Measurements from ENCODE around the gene SYCE3.
A peak's percentile ranks its signal among the peaks of the same experiment; 100 is the strongest.

The SYCE3 gene

GRCh38 chr22:50516891-50517290, 45.8 kb downstream of the SYCE3 start:
- DNase-seq, result no peak

GRCh38 chr22:50516068-50516467, 46.7 kb downstream of the SYCE3 start:
- no peak for DNase-seq

- DNase-seq, result no peak
These were observed 49.5 kb downstream of the SYCE3 start for GRCh38 chr22:50513175-50513574.

DNA sequence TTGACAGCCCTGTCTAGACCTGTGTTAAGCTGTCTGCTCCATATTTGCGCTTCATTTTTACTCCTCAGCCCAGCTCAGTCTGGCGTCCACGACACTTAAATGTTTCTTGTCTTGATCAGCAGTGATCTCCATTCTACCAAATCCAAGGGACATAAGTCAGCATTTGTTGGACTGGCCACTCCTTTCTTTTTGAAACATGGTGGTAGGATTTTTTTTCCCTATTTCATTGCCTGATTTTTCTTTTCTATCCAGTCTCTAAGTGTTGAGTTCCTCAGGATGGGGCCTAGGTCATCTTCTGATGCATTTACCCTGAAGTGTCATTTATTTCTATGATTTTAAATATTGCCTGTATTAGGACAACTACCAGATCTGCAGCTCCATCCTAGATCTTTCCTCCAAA, 53.8 kb downstream of the SYCE3 start:
- DNase-seq, result no peak

DNA sequence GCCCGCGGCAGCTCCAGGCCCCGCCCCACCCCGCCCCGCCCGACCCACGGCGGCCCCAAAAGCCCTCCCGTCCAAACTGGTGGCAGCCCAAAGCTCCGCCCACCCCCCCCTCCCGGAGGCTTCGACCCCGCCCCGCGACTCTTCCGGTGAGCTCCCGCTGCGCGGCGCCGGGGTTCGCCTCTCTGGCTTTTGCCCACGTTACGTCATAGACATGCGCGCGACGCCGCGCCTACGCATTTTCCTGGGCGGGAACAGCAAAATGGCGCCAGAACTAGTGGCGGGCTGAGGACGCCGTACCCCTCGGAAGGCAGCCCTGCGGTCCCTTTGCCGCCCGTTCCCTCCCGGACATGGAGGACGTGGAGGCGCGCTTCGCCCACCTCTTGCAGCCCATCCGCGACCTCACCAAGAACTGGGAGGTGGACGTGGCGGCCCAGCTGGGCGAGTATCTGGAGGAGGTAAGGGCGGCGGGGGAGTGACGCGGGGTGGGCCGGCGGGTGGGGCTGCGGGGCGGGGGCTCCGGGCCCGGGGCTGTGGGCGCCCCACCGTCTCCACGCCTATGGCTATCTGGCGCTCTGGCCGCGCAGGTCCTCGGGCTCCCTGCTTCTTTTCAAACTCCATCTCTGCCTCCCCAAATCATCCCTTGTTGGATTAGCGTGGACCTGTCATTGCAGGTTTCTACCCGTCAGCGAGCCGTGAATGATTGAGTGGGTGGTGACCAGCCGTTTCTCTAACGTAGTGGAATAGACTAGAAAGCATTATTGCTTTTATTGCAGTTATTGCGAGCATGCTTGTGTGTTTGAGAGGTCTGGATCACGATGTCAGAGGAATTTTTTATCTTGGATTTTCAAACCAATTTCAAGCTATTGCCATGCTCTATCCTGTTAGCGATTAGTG, 54.5 kb downstream of the SYCE3 start, which contains the start of gene NCAPH2:
TSS of gene NCAPH2 (plus strand) at position 234 of the 894 bp plus-strand sequence. CDS start at position 348, 114 bp downstream.
- DNase-seq, result peak; percentile 97

GRCh38 chr22:50507421-50507990, 55.2 kb downstream of the SYCE3 start, which contains the start of gene LMF2:
LMF2 (minus strand) TSS chr22:50507702; CDS start chr22:50507675, 27 bp downstream.
- no peak for DNase-seq

DNA sequence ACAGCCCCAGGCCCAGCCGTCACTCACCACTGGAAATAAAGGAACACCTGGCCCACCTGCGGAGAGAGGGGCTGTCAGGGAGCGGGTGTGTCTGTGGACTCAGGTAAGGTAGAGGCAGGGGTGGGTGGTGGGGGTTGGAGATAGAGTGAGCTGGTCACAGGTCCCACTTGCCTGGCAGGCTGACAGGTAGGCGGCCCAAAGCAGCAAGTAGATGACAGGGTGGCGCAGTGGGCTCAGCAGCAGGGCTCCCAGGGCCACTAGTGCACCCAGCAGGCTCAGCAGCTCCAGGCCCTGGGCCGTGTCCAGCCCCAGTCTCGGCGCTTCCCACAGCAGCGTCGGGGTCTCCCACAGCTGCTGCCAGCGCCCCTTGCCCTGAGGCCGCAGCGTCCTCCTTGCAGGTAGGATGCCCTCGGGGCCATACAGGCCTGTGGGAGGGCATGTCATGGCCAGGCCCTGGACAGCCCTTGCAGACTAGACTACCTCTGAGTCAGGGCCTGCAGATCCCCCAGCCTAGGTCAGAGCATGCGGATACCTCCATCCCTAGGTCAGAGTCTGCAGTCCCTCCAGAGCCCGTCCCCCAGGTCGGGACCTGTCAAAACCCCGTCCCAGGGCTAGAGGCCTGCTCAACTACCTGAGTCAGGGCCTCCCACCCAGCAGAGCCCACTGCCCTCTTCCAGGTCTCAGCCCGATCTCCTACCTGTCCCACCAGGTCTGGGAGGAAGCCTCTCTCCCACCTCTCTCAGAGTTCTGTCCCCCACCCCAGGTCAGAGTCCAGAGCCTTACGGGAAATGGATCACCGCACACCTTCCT, 55.9 kb downstream of the SYCE3 start:
- DNase-seq, result no peak

- DNase-seq, result no peak
These were observed 56.7 kb downstream of the SYCE3 start for GRCh38 chr22:50505776-50506610.

- no peak for DNase-seq
These were observed 57.4 kb downstream of the SYCE3 start for GRCh38 chr22:50505276-50505775.

DNA sequence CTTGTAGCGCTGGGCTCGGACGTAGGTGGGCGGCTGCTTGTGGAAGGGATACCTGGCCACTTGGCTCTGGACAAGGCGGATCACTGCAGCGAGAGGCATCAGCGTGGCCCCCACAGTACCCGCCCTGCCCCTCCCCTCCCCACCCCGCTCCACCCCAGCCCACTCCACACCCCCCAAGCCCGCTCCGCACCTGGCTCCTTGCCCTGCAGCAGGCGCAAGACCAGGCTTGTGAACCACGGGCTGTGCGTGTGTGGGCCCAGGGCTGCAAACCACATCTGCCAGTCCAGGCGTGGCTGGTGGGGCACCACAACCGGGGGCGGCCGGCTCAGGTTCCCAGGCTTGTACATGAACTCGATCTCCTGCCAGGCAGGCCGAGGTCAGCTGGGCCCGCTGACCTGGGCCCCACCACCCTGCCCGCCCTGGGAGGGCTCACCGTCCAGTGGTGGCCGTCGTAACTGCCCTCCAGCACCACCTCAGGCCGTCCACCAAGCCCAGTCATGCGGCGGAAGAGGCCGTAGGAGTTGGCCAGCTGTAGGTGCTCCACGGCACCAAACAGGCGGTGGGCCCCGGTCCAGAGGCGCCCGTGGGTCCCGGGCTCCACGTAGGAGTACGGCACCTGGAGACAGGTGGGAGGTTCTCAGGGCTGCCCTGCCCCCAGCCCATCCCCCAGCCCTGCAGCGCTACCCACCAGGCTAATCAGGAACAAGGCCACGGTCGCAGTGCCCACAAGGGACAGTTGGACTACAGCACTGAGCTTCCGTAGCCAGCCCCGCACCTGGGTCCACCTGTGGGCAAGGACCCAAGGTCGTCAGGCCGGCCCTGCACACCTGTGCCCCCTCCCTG, 58.1 kb downstream of the SYCE3 start:
- no peak for DNase-seq

- no peak for DNase-seq
These were observed 59.1 kb downstream of the SYCE3 start for GRCh38 chr22:50503475-50504145.

GRCh38 chr22:50502628-50503474, 59.9 kb downstream of the SYCE3 start:
- no peak for DNase-seq

DNA sequence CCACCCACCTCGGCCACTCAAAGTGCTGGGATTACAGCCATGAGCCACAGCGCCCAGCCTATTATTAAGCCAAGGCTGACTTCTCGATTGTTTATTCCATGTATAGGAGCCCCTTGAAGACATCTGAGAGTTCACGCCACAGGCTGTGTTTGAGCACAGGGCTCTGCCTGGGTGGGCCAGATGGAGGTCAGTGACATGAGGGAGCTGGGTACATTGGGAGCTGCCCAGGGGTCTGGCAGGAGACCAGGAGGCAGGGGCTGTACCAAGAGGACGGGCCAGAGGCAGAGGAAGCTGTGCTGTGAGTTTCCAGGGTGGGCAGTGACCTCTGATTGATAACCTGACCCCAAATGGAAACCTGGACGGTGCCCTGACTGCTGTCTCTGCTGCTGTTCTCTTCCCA, 60.6 kb downstream of the SYCE3 start:
- DNase-seq, result no peak
